Stromal cell of bone marrow (primary cell): ENCODE data around the gene ADCY10.
"Not testable (repeated sequence)": the region's sequence is repeated elsewhere in the genome, so short reads cannot be mapped to it uniquely, and the experiment has no call there.

Experiments used
- DNase-seq: peaks from one replicate; pipeline ENCODE4 v3.0.0-alpha.2; 2012; ENCODE audit warnings: low read depth

Gene ADCY10

GRCh38 chr1:167887187-167887586 lies 26.7 kb downstream of the ADCY10 start:
- not testable (repeated sequence) for DNase-seq

GRCh38 chr1:167882376-167882775 lies 31.6 kb downstream of the ADCY10 start:
- DNase-seq: no peak

- no peak for DNase-seq
Measured at GRCh38 chr1:167881786-167882185, 32.1 kb downstream of the ADCY10 start.

GRCh38 chr1:167881069-167881468 lies 32.9 kb downstream of the ADCY10 start:
- DNase-seq: no peak

GRCh38 chr1:167880580-167881021 lies 33.3 kb downstream of the ADCY10 start:
- no peak for DNase-seq

- DNase-seq: no peak
Measured at GRCh38 chr1:167879508-167879907, 34.4 kb downstream of the ADCY10 start.

- no peak for DNase-seq
Measured at GRCh38 chr1:167878372-167879160, 35.4 kb downstream of the ADCY10 start.

- DNase-seq: no peak
Measured at GRCh38 chr1:167876597-167877175, 37.2 kb downstream of the ADCY10 start.

- peak; percentile 18 for DNase-seq
Measured at GRCh38 chr1:167871331-167871730, 42.6 kb downstream of the ADCY10 start.

- not testable (repeated sequence) for DNase-seq
Measured at GRCh38 chr1:167869157-167870001, 44.6 kb downstream of the ADCY10 start.

- not testable (repeated sequence) for DNase-seq
Measured at GRCh38 chr1:167866739-167867414, 47.1 kb downstream of the ADCY10 start.

- not testable (repeated sequence) for DNase-seq
Measured at GRCh38 chr1:167866326-167866725, 47.6 kb downstream of the ADCY10 start.

- peak; percentile 57 for DNase-seq
Measured at GRCh38 chr1:167865804-167866308, 48.1 kb downstream of the ADCY10 start.

- DNase-seq: not testable (repeated sequence)
Measured at GRCh38 chr1:167865193-167865592, 48.7 kb downstream of the ADCY10 start.

GRCh38 chr1:167864392-167865032 lies 49.4 kb downstream of the ADCY10 start:
- no peak for DNase-seq

GRCh38 chr1:167863921-167864279 lies 50.0 kb downstream of the ADCY10 start:
- DNase-seq: no peak

GRCh38 chr1:167863191-167863920 lies 50.6 kb downstream of the ADCY10 start:
- not testable (repeated sequence) for DNase-seq

GRCh38 chr1:167862432-167863076 lies 51.4 kb downstream of the ADCY10 start:
- no peak for DNase-seq

GRCh38 chr1:167861664-167862381 lies 52.1 kb downstream of the ADCY10 start:
- no peak for DNase-seq
